HepG2 (cell line): Measurements from ENCODE around the gene USP24. TPM values are rescaled to one million over a fixed set of nuclear protein-coding genes. Genes with fewer than 3 reads are reported as not detected.

Source experiments
- ATAC-seq: fragments of 200-7000 bp; cut with Tn5 transposase; 3 replicates; pipeline ENCODE4 v1.9.1; 2020; ENCODE audit warnings: mild to moderate bottlenecking, moderate library complexity
- BruUV-seq: library from RNA; stranded (reverse); fragments of 400-500 nt; replicated peaks from 2 replicates; lab custom pipeline; 2021; lab: Mats Ljungman, UMichigan
- CTCF ChIA-PET: fragments of 300-600 bp; formaldehyde crosslinking; extraction: SDS; loops from one replicate; lab custom pipeline; 2021; ENCODE audit warnings: low total read pairs, inconsistent platforms, low intra/inter-chr PET ratio; lab: Yijun Ruan, JAX
- POLR2A ChIA-PET: fragments of 350-600 bp; sonication (Branson Sonifier 250); formaldehyde crosslinking; loops from one replicate; lab custom pipeline; 2020; ENCODE audit warnings: antibody characterized with exemption, inconsistent platforms; lab: Yijun Ruan, JAX
- DNase-seq: peaks from one replicate; pipeline ENCODE4 v3.0.0-alpha.2; 2015; ENCODE audit warnings: low spot score
- FAIRE-seq: peaks from 3 replicates; lab custom pipeline; 2011; peaks lifted over from hg19 to GRCh38; lab: Jason Lieb, UNC
- H2AFZ ChIP-seq: one replicate; pipeline ENCODE4 v1.6.1; 2011; ENCODE audit warnings: low read length, inconsistent platforms
- H3K27ac ChIP-seq: fragments of 300-600 bp; 3 replicates; pipeline ENCODE4 v1.8.0; 2011; ENCODE audit warnings: mixed run types, mild to moderate bottlenecking, mixed read lengths, low read length, inconsistent platforms; ENCODE audit not compliant: insufficient read depth; ENCODE audit errors: extremely low read length
- H3K27me3 ChIP-seq, 2 experiments: fragments of 200-600 bp in 1 of 2; 2 replicates in 1 of 2; 3 replicates in 1 of 2; pipeline versions ENCODE4 v1.6.0 to v1.8.0; 2011; ENCODE audit warnings: low read length in 2 of 2, mild to moderate bottlenecking in 2 of 2, moderate library complexity in 2 of 2, inconsistent platforms in 1 of 2; ENCODE audit not compliant: insufficient read depth in 2 of 2, control insufficient read depth in 1 of 2
- H3K36me3 ChIP-seq, 2 experiments: fragments of 200-600 bp in 1 of 2; replicated peaks in 1 of 2; 2 replicates in 1 of 2; 3 replicates in 1 of 2; pipeline versions ENCODE4 v1.5.1 to v1.8.0; 2011; ENCODE audit warnings: low read length in 2 of 2, inconsistent platforms in 1 of 2; ENCODE audit not compliant: insufficient read depth in 2 of 2, control insufficient read depth in 1 of 2
- H3K4me1 ChIP-seq: 2 replicates; pipeline ENCODE4 v1.5.1; 2012; ENCODE audit warnings: low read length, inconsistent platforms; ENCODE audit not compliant: insufficient read depth
- H3K4me2 ChIP-seq: 2 replicates; pipeline ENCODE4 v1.6.0; 2011; ENCODE audit warnings: low read depth, low read length, inconsistent platforms
- H3K4me3 ChIP-seq, 3 experiments: fragments of 200-600 bp in 1 of 3; sonication (generic), shearing (Covaris generic) in 1 of 3; replicated peaks in 1 of 3; 2 replicates each; pipeline ENCODE4 v1.5.1; 2011 to 2016; ENCODE audit warnings: low read length in 3 of 3, inconsistent platforms in 2 of 3, low read depth in 2 of 3, mild to moderate bottlenecking in 2 of 3, control low read depth in 1 of 3, mixed read lengths in 1 of 3; ENCODE audit not compliant: insufficient read depth in 1 of 3
- H3K79me2 ChIP-seq: one replicate; pipeline ENCODE4 v1.6.1; 2011; ENCODE audit warnings: low read length, inconsistent platforms; ENCODE audit not compliant: insufficient read depth
- H3K9ac ChIP-seq: 2 replicates; pipeline ENCODE4 v1.6.0; 2011; ENCODE audit warnings: mild to moderate bottlenecking, low read depth, low read length, inconsistent platforms; ENCODE audit not compliant: insufficient read depth
- H3K9me3 ChIP-seq: 2 replicates; pipeline ENCODE4 v1.5.1; 2012; ENCODE audit warnings: mild to moderate bottlenecking, low read length
- H4K20me1 ChIP-seq: 2 replicates; pipeline ENCODE4 v1.6.0; 2011; ENCODE audit warnings: inconsistent platforms, mild to moderate bottlenecking, low read length, moderate library complexity; ENCODE audit not compliant: insufficient read depth
- CCDC6 ChIP-seq: sonication (generic); formaldehyde crosslinking; IDR thresholded peaks from 2 replicates; pipeline ENCODE4 v1.8.1; 2022; ENCODE audit warnings: mild to moderate bottlenecking, missing genetic modification reagents, moderate library complexity
- EEA1 ChIP-seq: sonication (generic); formaldehyde crosslinking; IDR thresholded peaks from 2 replicates; pipeline ENCODE4 v1.5.1; 2020; ENCODE audit warnings: mild to moderate bottlenecking, missing genetic modification reagents, borderline replicate concordance
- HNF4G ChIP-seq, 2 experiments: sonication (generic) in 1 of 2; formaldehyde crosslinking in 1 of 2; IDR thresholded peaks; 2 replicates each; pipeline versions ENCODE4 v1.4.0 to v1.6.1; 2011 to 2020; ENCODE audit warnings: borderline replicate concordance in 2 of 2, low read depth in 2 of 2, mild to moderate bottlenecking in 2 of 2, low read length in 1 of 2, missing genetic modification reagents in 1 of 2, moderate library complexity in 1 of 2
- KDM1A ChIP-seq: IDR thresholded peaks from 2 replicates; pipeline ENCODE4 v1.6.1; 2016; ENCODE audit warnings: missing compliant biosample characterization
- KDM6A ChIP-seq: IDR thresholded peaks from 2 replicates; pipeline ENCODE4 v1.6.1; 2016; ENCODE audit warnings: low read depth
- ZBTB38 ChIP-seq: sonication (generic); formaldehyde crosslinking; IDR thresholded peaks from 2 replicates; pipeline ENCODE4 v1.5.1; 2020; ENCODE audit warnings: mild to moderate bottlenecking, missing genetic modification reagents
- ZBTB40 ChIP-seq, 2 experiments: fragments of 450-650 bp in 1 of 2; sonication (generic) in 1 of 2; formaldehyde crosslinking in 1 of 2; IDR thresholded peaks; 2 replicates each; pipeline versions ENCODE4 v1.6.1 to v1.8.0; 2016 to 2022; ENCODE audit warnings: antibody characterized with exemption in 1 of 2, mild to moderate bottlenecking in 1 of 2, missing genetic modification reagents in 1 of 2
- ZIK1 ChIP-seq: sonication (generic); formaldehyde crosslinking; IDR thresholded peaks from 2 replicates; pipeline ENCODE4 v1.5.0; 2020; ENCODE audit warnings: mild to moderate bottlenecking, low read depth, missing genetic modification reagents, borderline replicate concordance
- ZNF484 ChIP-seq: sonication (generic); formaldehyde crosslinking; IDR thresholded peaks from 2 replicates; pipeline ENCODE4 v1.5.1; 2020; ENCODE audit warnings: mild to moderate bottlenecking, low read depth, missing genetic modification reagents, borderline replicate concordance
- ZNF652 ChIP-seq: IDR thresholded peaks from 2 replicates; pipeline ENCODE4 v1.6.1; 2016; ENCODE audit warnings: low read depth, borderline replicate concordance
- WGBS: methylation state at CpG from one replicate; pipeline ENCODE4 v1.1.6; 2017; ENCODE audit warnings: low lambda C conversion rate; 5-methylcytosine and 5-hydroxymethylcytosine counted together
- in situ Hi-C: cut with HindIII; loops from 2 replicates; pipeline ENCODE4 v1.10.0; 2017; ENCODE audit warnings: low pct_unique_long_range_greater_than_20kb; ENCODE audit not compliant: extremely low pct_ligation_motif_present
- intact Hi-C: fragments of 100-400 bp; cut with micrococcal nuclease; formaldehyde crosslinking; loops from one replicate; pipeline ENCODE4 v1.10.0; 2022; ENCODE audit not compliant: unreplicated experiment
- polyA plus RNA-seq, 8 experiments: library from polyadenylated mRNA; depleted of rRNA in 3 of 8; stranded (reverse) in 7 of 8; unstranded in 1 of 8; fragments of >200 nt; fragmentation: Illumina TruSeq in 4 of 8; extraction: Trizol in 4 of 8; gene quantifications; 2 replicates each; pipeline versions ENCODE4 v1.2.1 to v1.2.3, GENCODE V29; 2011 to 2016; ENCODE audit warnings: low read depth in 4 of 8, missing spikeins in 1 of 8, mixed read lengths in 1 of 8; ENCODE audit not compliant: insufficient read depth in 1 of 8
- total RNA-seq, 5 experiments: library from RNA; depleted of rRNA; stranded (reverse); fragments of >200 nt; fragmentation: Illumina TruSeq; extraction: Trizol; gene quantifications; 2 replicates each; pipeline ENCODE4 v1.2.3, GENCODE V29; 2016; ENCODE audit warnings: low read depth in 1 of 5

USP24 gene
- total and polyA plus RNA-seq, 2 of the 13 experiments (the other 11 are each of a cell fraction or from before 2014, with no cell fraction given): 18.8 to 47.6 TPM

- ATAC-seq (no peak), FAIRE-seq (no peak), DNase-seq (no peak)
- Histone ChIP-seq H3K27me3 (no peaks in the 10 kb centered on the region), H3K79me2 (peaks cover 79% of the 10 kb centered on the region), H3K27ac (peak overlapping the region; percentile 60), H3K9me3 (no peaks in the 10 kb centered on the region), H4K20me1 (peaks cover under 1% of the 10 kb centered on the region; the same call in 1 of the 2 replicates), H3K36me3 (no peaks in the 10 kb centered on the region; a peak in 1 of 5 replicates), H3K4me3 (peak overlapping the region; percentile 87 to 98 (median 94)), H3K4me1 (peaks cover 63% of the 10 kb centered on the region), H3K4me2 (peak overlapping the region; percentile 93), H3K9ac (peak overlapping the region; percentile 97; the same call in 1 of the 2 replicates), H2AFZ (no peak overlapping the region)
- TF ChIP-seq ZIK1 (CRISPR knock-in tag) (no peak), ZNF652 (CRISPR knock-in tag) (peak; percentile 88), CCDC6 (CRISPR knock-in tag) (no peak), ZBTB40 (IDR thresholded peaks at IDR 0.05) (no peak), ZBTB40 (CRISPR knock-in tag; IDR thresholded peaks at IDR 0.05) (no peak), EEA1 (CRISPR knock-in tag) (no peak), KDM6A (CRISPR knock-in tag) (no peak), KDM1A (no peak), ZNF484 (CRISPR knock-in tag) (no peak), HNF4G (IDR thresholded peaks at IDR 0.05; ENCODE audit: borderline replicate concordance, low read depth, low read length) (no peak), HNF4G (CRISPR knock-in tag; IDR thresholded peaks at IDR 0.05; ENCODE audit: borderline replicate concordance, low read depth) (no peak), ZBTB38 (peak; percentile 49; the same call in 1 of the 2 replicates)
- no TSS peak for BruUV-seq
- POLR2A ChIA-PET: interaction anchor here (3.8 kb wide), 1 partner anchor 21 kb away, joined by 26 read pairs; no protein-coding TSS in a partner anchor
- intact Hi-C loops (loop anchor here (10.0 kb wide), 1 partner anchor 48 kb away; no protein-coding TSS in a partner anchor), in situ Hi-C loops (no loop called here)
- CTCF ChIA-PET: no interaction called here
- WGBS: 54% methylated on average over 11 of the region's 11 CpGs
These were observed 2.6 kb downstream of the USP24 start for GRCh38 chr1:55212349-55213150.
